Ascending aorta (tissue), 2 donors: ENCODE data around the gene GNAI2. TPM values are rescaled to one million over a fixed set of nuclear protein-coding genes. Genes with fewer than 3 reads are reported as not detected.

Experiments
- DNase-seq, 2 donors: peaks; one replicate each; pipeline ENCODE4 v3.0.0-alpha.2; 2019; ENCODE audit warnings: low spot score in 2 of 2
- H3K27ac ChIP-seq, 2 donors: fragments of 200-600 bp; sonication (generic); one replicate each; pipeline ENCODE4 v1.5.1; 2016 to 2017; ENCODE audit warnings: mild to moderate bottlenecking in 1 of 2
- H3K27me3 ChIP-seq: fragments of 200-600 bp; sonication (generic); one replicate; pipeline ENCODE4 v1.5.1; 2017
- H3K36me3 ChIP-seq, 2 donors: fragments of 200-600 bp; sonication (generic); one replicate each; pipeline ENCODE4 v1.5.1; 2016
- H3K4me1 ChIP-seq, 2 donors: fragments of 200-600 bp; sonication (generic); one replicate each; pipeline ENCODE4 v1.5.1; 2016 to 2017; ENCODE audit warnings: mild to moderate bottlenecking in 1 of 2
- H3K4me3 ChIP-seq, 2 donors: fragments of 200-600 bp; sonication (generic); one replicate each; pipeline ENCODE4 v1.5.1; 2016 to 2017; ENCODE audit warnings: mild to moderate bottlenecking in 1 of 2
- H3K9me3 ChIP-seq, 2 donors: fragments of 200-600 bp; sonication (generic); one replicate each; pipeline ENCODE4 v1.5.1; 2016
- CTCF ChIP-seq, 3 experiments: fragments of 200-600 bp in 2 of 3; fragments of 450-650 bp in 1 of 3; sonication (generic) in 2 of 3; IDR thresholded peaks; one replicate each; pipeline ENCODE4 v1.5.1; 2016 to 2019; ENCODE audit warnings: antibody characterized with exemption in 3 of 3, mild to moderate bottlenecking in 1 of 3, moderate library complexity in 1 of 3
- intact Hi-C: fragments of 100-400 bp; cut with DNase I; formaldehyde crosslinking; loops from one replicate; pipeline ENCODE4 v1.15.1; 2023
- total RNA-seq: library from RNA; depleted of rRNA; stranded (reverse); fragments of >200 nt; gene quantifications from one replicate; pipeline ENCODE4 v1.1.0, GENCODE V29; 2016

The GNAI2 gene
- total RNA-seq, 1 donor from 2014 or later, result 283 TPM

- Histone ChIP-seq H3K9me3 (no peaks in the 10 kb centered on the region), H3K4me3 (no peak overlapping the region), H3K27me3 (no peaks in the 10 kb centered on the region), H3K36me3 (no peaks in the 10 kb centered on the region), H3K4me1 (no peaks in the 10 kb centered on the region), H3K27ac (no peak overlapping the region)
- DNase-seq, result no peak
- intact Hi-C loops, result no loop called here
- TF ChIP-seq CTCF (IDR thresholded peaks at IDR 0.05), result no peak
Observed at GRCh38 chr3:50212502-50212901, 23.5 kb upstream of the GNAI2 start.

GRCh38 chr3:50212971-50213370 is 23.0 kb upstream of the GNAI2 start:
- no peaks in the 10 kb centered on the region for H3K36me3 ChIP-seq
- no peak for DNase-seq
- H3K27me3 ChIP-seq, result no peaks in the 10 kb centered on the region
- no peaks in the 10 kb centered on the region for H3K9me3 ChIP-seq
- no peaks in the 10 kb centered on the region for H3K4me1 ChIP-seq
- no peak overlapping the region for H3K4me3 ChIP-seq
- H3K27ac ChIP-seq, result no peak overlapping the region
- TF ChIP-seq CTCF (IDR thresholded peaks at IDR 0.05), result no peak
- intact Hi-C loops, result no loop called here

- Histone ChIP-seq H3K27ac (no peak overlapping the region), H3K4me3 (no peak overlapping the region), H3K9me3 (no peaks in the 10 kb centered on the region), H3K27me3 (no peaks in the 10 kb centered on the region), H3K4me1 (no peaks in the 10 kb centered on the region), H3K36me3 (no peaks in the 10 kb centered on the region)
- no peak for TF ChIP-seq CTCF (IDR thresholded peaks at IDR 0.05)
- intact Hi-C loops, result no loop called here
- no peak for DNase-seq
Observed at GRCh38 chr3:50213373-50213772, 22.6 kb upstream of the GNAI2 start.

- DNase-seq, result no peak
- TF ChIP-seq CTCF (IDR thresholded peaks at IDR 0.05), result no peak
- Histone ChIP-seq H3K36me3 (no peaks in the 10 kb centered on the region), H3K4me1 (no peaks in the 10 kb centered on the region), H3K27me3 (no peaks in the 10 kb centered on the region), H3K4me3 (no peak overlapping the region), H3K9me3 (no peaks in the 10 kb centered on the region), H3K27ac (no peak overlapping the region)
- intact Hi-C loops, result no loop called here
Observed at GRCh38 chr3:50214824-50215223, 21.2 kb upstream of the GNAI2 start.

- H3K4me3 ChIP-seq, result no peak overlapping the region
- no peaks in the 10 kb centered on the region for H3K36me3 ChIP-seq
- H3K27ac ChIP-seq, result no peak overlapping the region
- no peaks in the 10 kb centered on the region for H3K9me3 ChIP-seq
- no peaks in the 10 kb centered on the region for H3K4me1 ChIP-seq
- intact Hi-C loops, result no loop called here
- no peak for TF ChIP-seq CTCF (IDR thresholded peaks at IDR 0.05)
- DNase-seq, result no peak
- H3K27me3 ChIP-seq, result no peaks in the 10 kb centered on the region
Observed at GRCh38 chr3:50215529-50215928, 20.5 kb upstream of the GNAI2 start.

GRCh38 chr3:50217681-50218080 is 18.3 kb upstream of the GNAI2 start:
- intact Hi-C loops, result no loop called here
- H3K9me3 ChIP-seq, result no peaks in the 10 kb centered on the region
- no peak for DNase-seq
- H3K27me3 ChIP-seq, result no peaks in the 10 kb centered on the region
- no peaks in the 10 kb centered on the region for H3K4me1 ChIP-seq
- H3K4me3 ChIP-seq, result no peak overlapping the region
- TF ChIP-seq CTCF (IDR thresholded peaks at IDR 0.05), result no peak
- H3K27ac ChIP-seq, result no peak overlapping the region
- H3K36me3 ChIP-seq, result no peaks in the 10 kb centered on the region
